GM21390 (cell line): ENCODE results near the gene ARHGAP24.
A peak's percentile ranks its signal among the peaks of the same experiment; 100 is the strongest.

Experiments
- ATAC-seq: cut with Tn5 transposase; IDR thresholded peaks from one replicate; pipeline ENCODE4 v1.9.1; 2021; ENCODE audit not compliant: unreplicated experiment

The ARHGAP24 gene

GRCh38 chr4:85474818-85475630 is at the start of gene ARHGAP24:
Gene ARHGAP24, plus strand, starts transcription at chr4:85475150.
- peak; percentile 91 for ATAC-seq

GRCh38 chr4:85426366-85426765 is 48.6 kb upstream of the ARHGAP24 start:
- no peak for ATAC-seq

- no peak for ATAC-seq
These were observed 47.8 kb upstream of the ARHGAP24 start for GRCh38 chr4:85427123-85427522.

GRCh38 chr4:85430226-85430625 is 44.7 kb upstream of the ARHGAP24 start:
- no peak for ATAC-seq

- no peak for ATAC-seq
These were observed 44.3 kb upstream of the ARHGAP24 start for GRCh38 chr4:85430697-85431096.

- ATAC-seq = no peak
These were observed 43.8 kb upstream of the ARHGAP24 start for GRCh38 chr4:85431156-85431555.

- no peak for ATAC-seq
These were observed 43.0 kb upstream of the ARHGAP24 start for GRCh38 chr4:85431881-85432485.

GRCh38 chr4:85445050-85445639 is 29.8 kb upstream of the ARHGAP24 start:
- ATAC-seq = no peak

GRCh38 chr4:85446141-85446861 is 28.6 kb upstream of the ARHGAP24 start:
- ATAC-seq = no peak

- ATAC-seq = peak; percentile 74
These were observed 25.8 kb upstream of the ARHGAP24 start for GRCh38 chr4:85448906-85449890.

GRCh38 chr4:85452058-85452731 is 22.8 kb upstream of the ARHGAP24 start:
- ATAC-seq = no peak

GRCh38 chr4:85455942-85456341 is 19.0 kb upstream of the ARHGAP24 start:
- no peak for ATAC-seq

- ATAC-seq = no peak
These were observed 17.0 kb upstream of the ARHGAP24 start for GRCh38 chr4:85457752-85458467.

- no peak for ATAC-seq
These were observed 15.2 kb upstream of the ARHGAP24 start for GRCh38 chr4:85459736-85460135.

- no peak for ATAC-seq
These were observed 594 bp upstream of the ARHGAP24 start for GRCh38 chr4:85474356-85474755.

- ATAC-seq = no peak
These were observed 782 bp downstream of the ARHGAP24 start for GRCh38 chr4:85475631-85476233.

GRCh38 chr4:85476381-85476780 is 1.4 kb downstream of the ARHGAP24 start:
- ATAC-seq = no peak

GRCh38 chr4:85477534-85477933 is 2.6 kb downstream of the ARHGAP24 start:
- no peak for ATAC-seq

GRCh38 chr4:85478576-85478975 is 3.6 kb downstream of the ARHGAP24 start:
- no peak for ATAC-seq
